MCF 10A (cell line): ENCODE measurements around the gene MEP1B. TPM values are rescaled to one million over a fixed set of nuclear protein-coding genes. Genes with fewer than 3 reads are reported as not detected.

Experiments
- Bru-seq: library from RNA; stranded (reverse); fragments of 400-500 nt; gene quantifications from one replicate; lab custom pipeline; 2021; lab: Mats Ljungman, UMichigan
- BruChase-seq, 2 experiments: library from RNA; stranded (reverse); fragments of 400-500 nt; gene quantifications; one replicate each; lab custom pipeline; 2021; lab: Mats Ljungman, UMichigan
- BruUV-seq: library from RNA; stranded (reverse); fragments of 400-500 nt; replicated peaks from 2 replicates; lab custom pipeline; 2021; lab: Mats Ljungman, UMichigan
- CTCF ChIA-PET: fragments of 300-600 bp; sonication (Branson Sonifier 250); formaldehyde crosslinking; extraction: SDS; loops from one replicate; lab custom pipeline; 2021; ENCODE audit warnings: antibody characterized with exemption, inconsistent platforms; lab: Yijun Ruan, JAX
- POLR2A ChIA-PET: fragments of 300-600, 350-650 bp; sonication (Branson Sonifier 250); formaldehyde crosslinking; extraction: SDS; loops from one replicate; lab custom pipeline; 2020; ENCODE audit warnings: antibody characterized with exemption, inconsistent platforms; lab: Yijun Ruan, JAX
- DNase-seq: peaks from one replicate; pipeline ENCODE4 v3.0.0-alpha.2; 2018; ENCODE audit not compliant: unreplicated experiment
- H3K27ac Mint-ChIP-seq: one replicate; pipeline ENCODE4 v1.8.0; 2022; ENCODE audit warnings: mild to moderate bottlenecking, low read depth, mixed read lengths; ENCODE audit not compliant: unreplicated experiment
- H3K27me3 Mint-ChIP-seq: one replicate; pipeline ENCODE4 v1.8.0; 2022; ENCODE audit warnings: mixed read lengths; ENCODE audit not compliant: insufficient read depth, unreplicated experiment
- H3K36me3 Mint-ChIP-seq: one replicate; pipeline ENCODE4 v1.8.0; 2022; ENCODE audit warnings: mild to moderate bottlenecking, moderate library complexity, mixed read lengths; ENCODE audit not compliant: insufficient read depth, unreplicated experiment
- H3K4me1 Mint-ChIP-seq: one replicate; pipeline ENCODE4 v1.8.0; 2022; ENCODE audit warnings: mixed read lengths; ENCODE audit not compliant: insufficient read depth, unreplicated experiment
- H3K4me3 Mint-ChIP-seq: one replicate; pipeline ENCODE4 v1.8.0; 2022; ENCODE audit warnings: mild to moderate bottlenecking, moderate library complexity, mixed read lengths; ENCODE audit not compliant: unreplicated experiment
- H3K9me3 Mint-ChIP-seq: one replicate; pipeline ENCODE4 v1.8.0; 2022; ENCODE audit warnings: mixed read lengths; ENCODE audit not compliant: unreplicated experiment
- CTCF ChIP-seq: fragments of 200-600 bp; IDR thresholded peaks from one replicate; pipeline ENCODE4 v1.8.0; 2022; ENCODE audit warnings: antibody characterized with exemption, mild to moderate bottlenecking; ENCODE audit not compliant: unreplicated experiment
- intact Hi-C: fragments of 100-400 bp; cut with micrococcal nuclease; formaldehyde crosslinking; loops from 2 replicates; pipeline ENCODE4 v1.14.1; 2022
- long read RNA-seq: library from polyadenylated mRNA; stranded (forward); transcript quantifications from one replicate; pipeline ENCODE4 v2.0.0, GENCODE V29; 2022
- total RNA-seq: library from RNA; stranded (reverse); gene quantifications from 2 replicates; pipeline ENCODE4 v1.2.3, GENCODE V29; 2022

The MEP1B gene
- total RNA-seq, result not detected in 2 replicates
- Bru-seq, nascent RNA, result percentile 12 among the genes with signal in this experiment
- percentile 14 among the genes with signal in this experiment for BruChase-seq, experiment 1, labeled RNA remaining after a 6-hour chase
- BruChase-seq, experiment 2, labeled RNA remaining after a 2-hour chase, result percentile 18 among the genes with signal in this experiment
- long read RNA-seq, result 0 reads

- Mint-ChIP-seq H3K4me3 (no peak within 1 kb of the TSS), H3K27me3 (no peaks in the 10 kb centered on the region), H3K36me3 (no peaks in the 10 kb centered on the region), H3K9me3 (no peaks in the 10 kb centered on the region), H3K4me1 (no peaks in the 10 kb centered on the region), H3K27ac (no peak within 1 kb of the TSS)
- POLR2A ChIA-PET, result no interaction called here
- no peak for DNase-seq
- BruUV-seq, result no TSS peak
- intact Hi-C loops, result no loop called here
- CTCF ChIA-PET, result no interaction called here
- no peak for TF ChIP-seq CTCF
Measured at GRCh38 chr18:32189790-32190189, at the start of gene MEP1B. Gene MEP1B, plus strand, starts transcription at chr18:32190039. Its CDS starts 32 bp downstream, at chr18:32190071.

- ChIA-PET POLR2A (interaction anchor here (0.6 to 0.7 kb wide), 2 partner anchors 12 to 380 kb away, joined by 3 read pairs; no protein-coding TSS in a partner anchor), CTCF (interaction anchor here (0.6 to 1.2 kb wide), 3 partner anchors 14 to 403 kb away, joined by 3 to 4 read pairs (median 3); no protein-coding TSS in a partner anchor)
- no peak for TF ChIP-seq CTCF
- intact Hi-C loops, result no loop called here
- DNase-seq, result no peak
- Mint-ChIP-seq H3K27me3 (no peaks in the 10 kb centered on the region), H3K4me1 (no peaks in the 10 kb centered on the region), H3K4me3 (no peak overlapping the region), H3K36me3 (no peaks in the 10 kb centered on the region), H3K9me3 (peaks cover 11% of the 10 kb centered on the region), H3K27ac (no peak overlapping the region)
- BruUV-seq, result no TSS peak
Measured at GRCh38 chr18:32148185-32148870, 41.5 kb upstream of the MEP1B start.

- ChIA-PET POLR2A (interaction anchor here (0.7 kb wide), 1 partner anchor 405 kb away, joined by 3 read pairs; no protein-coding TSS in a partner anchor), CTCF (interaction anchor here (0.6 to 10.9 kb wide), 7 partner anchors 10 to 562 kb away, joined by 3 to 207 read pairs (median 4); partner anchors contain the start of gene GAREM1)
- no peak for DNase-seq
- peaks cover 11% of the 10 kb centered on the region for H3K9me3 Mint-ChIP-seq
- intact Hi-C loops, result loop anchor here (10.0 kb wide), 1 partner anchor 512 kb away; no protein-coding TSS in a partner anchor
- no TSS peak for BruUV-seq
- H3K4me1 Mint-ChIP-seq, result peaks cover 3% of the 10 kb centered on the region
- no peaks in the 10 kb centered on the region for H3K36me3 Mint-ChIP-seq
- no peak overlapping the region for H3K4me3 Mint-ChIP-seq
- TF ChIP-seq CTCF, result no peak
- H3K27ac Mint-ChIP-seq, result no peak overlapping the region
- H3K27me3 Mint-ChIP-seq, result no peaks in the 10 kb centered on the region
Measured at GRCh38 chr18:32152705-32153448, 37.0 kb upstream of the MEP1B start.
